Ishikawa (cell line): Measurements from ENCODE around the gene UHRF1.

Source experiments
- CEBPB ChIP-seq: IDR thresholded peaks from 2 replicates; pipeline ENCODE4 v1.6.1; 2012
- CREB1 ChIP-seq: IDR thresholded peaks from 2 replicates; pipeline ENCODE4 v1.6.1; 2012; ENCODE audit warnings: low read depth
- EGR1 ChIP-seq: IDR thresholded peaks from 2 replicates; pipeline ENCODE4 v1.6.1; 2012
- EP300 ChIP-seq: IDR thresholded peaks from 2 replicates; pipeline ENCODE4 v1.6.1; 2012; ENCODE audit warnings: borderline replicate concordance
- FOXM1 ChIP-seq: IDR thresholded peaks from 2 replicates; pipeline ENCODE4 v1.6.1; 2012; ENCODE audit warnings: low read depth, borderline replicate concordance
- NFIC ChIP-seq: IDR thresholded peaks from 2 replicates; pipeline ENCODE4 v1.6.1; 2012
- RAD21 ChIP-seq: IDR thresholded peaks from 2 replicates; pipeline ENCODE4 v1.6.1; 2012; ENCODE audit warnings: low read depth
- TCF12 ChIP-seq: IDR thresholded peaks from 2 replicates; pipeline ENCODE4 v1.6.1; 2012; ENCODE audit warnings: low read depth
- TEAD4 ChIP-seq: IDR thresholded peaks from 2 replicates; pipeline ENCODE4 v1.6.1; 2012
- YY1 ChIP-seq: IDR thresholded peaks from 2 replicates; pipeline ENCODE4 v1.6.1; 2012; ENCODE audit warnings: low read depth
- ZBTB7A ChIP-seq: IDR thresholded peaks from 2 replicates; pipeline ENCODE4 v1.6.1; 2012; ENCODE audit warnings: low read depth

Gene UHRF1

DNA sequence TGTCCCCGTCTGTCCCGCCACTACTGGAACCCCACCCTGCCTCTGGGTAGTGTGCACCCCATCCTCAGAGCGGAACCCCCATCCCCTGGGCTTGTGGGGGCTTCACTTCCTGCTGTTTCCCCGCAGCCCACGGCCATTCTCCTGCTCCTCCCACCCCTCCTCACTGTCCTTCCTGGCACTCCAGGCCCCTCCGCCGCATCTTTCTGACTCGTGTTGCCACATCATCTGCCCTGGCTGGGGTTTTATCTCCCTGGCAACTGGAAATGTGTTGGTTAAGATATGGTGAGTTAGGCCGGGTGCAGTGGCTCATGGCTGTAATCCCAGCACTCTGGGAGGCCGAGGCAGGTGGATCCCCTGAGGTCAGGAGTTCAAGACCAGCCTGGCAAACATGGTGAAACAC, 96.9 kb downstream of the UHRF1 start:
- TF ChIP-seq CEBPB (no peak), TCF12 (no peak), CREB1 (no peak), EGR1 (no peak), YY1 (no peak), ZBTB7A (no peak), RAD21 (no peak), TEAD4 (no peak), EP300 (no peak), FOXM1 (no peak)

DNA sequence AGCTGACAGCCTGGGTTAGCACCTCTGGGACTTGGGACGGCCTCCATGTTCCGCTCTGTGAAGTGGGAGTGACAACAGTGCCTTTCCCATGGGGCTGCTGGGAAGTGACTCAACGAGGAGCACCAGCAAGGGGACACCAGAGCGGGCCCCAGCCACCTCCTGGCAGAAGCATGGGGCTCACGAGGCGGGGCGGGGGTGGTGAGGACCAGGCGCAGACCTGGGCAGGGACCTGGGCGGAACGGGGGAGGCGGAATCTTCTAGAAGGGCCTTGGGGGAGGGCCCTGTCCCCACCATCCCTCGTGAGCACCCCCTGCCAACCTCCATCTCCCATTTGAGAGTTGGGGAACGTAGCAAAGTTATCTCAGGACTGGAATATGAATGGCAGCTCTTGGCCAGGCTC, 97.5 kb downstream of the UHRF1 start:
- TF ChIP-seq NFIC = no peak
